ENCODE data around the gene SMIM44.

Gene SMIM44

DNA sequence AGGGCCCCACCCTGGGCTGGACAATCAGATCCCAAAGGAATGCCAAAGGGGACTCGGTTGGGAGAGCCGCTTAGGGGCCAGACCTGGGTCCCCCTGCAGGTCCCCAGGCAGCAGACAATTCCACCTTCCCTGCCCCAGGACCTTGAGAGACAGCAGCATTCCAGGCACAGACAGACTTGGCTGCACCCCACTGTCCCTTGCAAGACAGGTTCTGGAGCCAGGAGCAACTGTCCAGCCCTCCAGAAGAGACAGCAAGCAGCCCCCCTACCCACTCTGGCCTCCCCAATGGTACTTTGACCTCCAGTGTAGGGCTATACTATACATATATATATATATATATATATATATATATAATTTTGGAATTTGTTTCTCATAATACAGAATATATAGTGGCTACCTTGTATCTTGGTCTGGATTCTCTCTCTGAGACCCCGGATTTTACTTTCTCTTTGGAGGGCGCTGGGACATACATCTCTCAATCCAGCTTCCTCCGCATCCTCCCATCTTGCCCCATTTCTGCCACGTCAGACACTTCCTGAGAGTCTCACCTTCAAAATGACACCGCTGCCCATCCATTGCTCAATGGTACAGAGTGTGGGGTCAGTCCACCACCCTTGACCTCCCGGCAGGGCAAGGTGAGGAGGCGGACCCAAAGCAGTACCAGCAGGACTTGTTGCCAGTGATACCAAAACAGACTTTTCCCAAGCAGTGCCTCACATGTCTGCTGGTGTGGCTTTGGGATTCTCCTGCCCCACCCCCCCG, 15.6 kb downstream of the SMIM44 start:
- TF ChIP-seq, protein P1, sequence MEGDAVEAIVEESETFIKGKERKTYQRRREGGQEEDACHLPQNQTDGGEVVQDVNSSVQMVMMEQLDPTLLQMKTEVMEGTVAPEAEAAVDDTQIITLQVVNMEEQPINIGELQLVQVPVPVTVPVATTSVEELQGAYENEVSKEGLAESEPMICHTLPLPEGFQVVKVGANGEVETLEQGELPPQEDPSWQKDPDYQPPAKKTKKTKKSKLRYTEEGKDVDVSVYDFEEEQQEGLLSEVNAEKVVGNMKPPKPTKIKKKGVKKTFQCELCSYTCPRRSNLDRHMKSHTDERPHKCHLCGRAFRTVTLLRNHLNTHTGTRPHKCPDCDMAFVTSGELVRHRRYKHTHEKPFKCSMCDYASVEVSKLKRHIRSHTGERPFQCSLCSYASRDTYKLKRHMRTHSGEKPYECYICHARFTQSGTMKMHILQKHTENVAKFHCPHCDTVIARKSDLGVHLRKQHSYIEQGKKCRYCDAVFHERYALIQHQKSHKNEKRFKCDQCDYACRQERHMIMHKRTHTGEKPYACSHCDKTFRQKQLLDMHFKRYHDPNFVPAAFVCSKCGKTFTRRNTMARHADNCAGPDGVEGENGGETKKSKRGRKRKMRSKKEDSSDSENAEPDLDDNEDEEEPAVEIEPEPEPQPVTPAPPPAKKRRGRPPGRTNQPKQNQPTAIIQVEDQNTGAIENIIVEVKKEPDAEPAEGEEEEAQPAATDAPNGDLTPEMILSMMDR (IDR thresholded peaks at IDR 0.05; ENCODE audit: insufficient read depth, missing control alignments) = no peak
- DNase-seq (ENCODE audit: insufficient read length, low spot score) = no peak
- no peak for FAIRE-seq

DNA sequence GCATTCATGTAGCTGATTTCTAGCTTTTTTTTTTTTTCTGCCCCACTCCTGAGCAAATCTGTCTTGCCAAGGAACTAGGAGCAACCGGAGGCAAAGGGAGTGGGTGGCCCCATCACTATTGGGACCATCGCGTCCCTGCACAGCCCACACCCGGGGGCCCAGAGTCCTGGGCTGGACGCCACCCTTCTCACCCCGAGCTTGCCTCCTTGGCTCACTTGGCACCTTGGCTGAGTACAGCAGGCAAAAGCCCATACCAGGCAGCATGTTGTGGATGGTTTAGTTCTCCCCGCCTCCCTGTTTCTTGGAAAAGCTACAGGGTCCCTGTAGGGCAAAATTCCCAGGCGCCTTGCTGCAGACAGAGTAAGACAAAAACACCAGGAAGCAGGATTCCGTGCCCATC, 16.6 kb downstream of the SMIM44 start:
- TF ChIP-seq, protein P1 (IDR thresholded peaks at IDR 0.05; ENCODE audit: insufficient read depth, missing control alignments) = no peak
- FAIRE-seq (no peak), DNase-seq (ENCODE audit: insufficient read length, low spot score) (no peak)

DNA sequence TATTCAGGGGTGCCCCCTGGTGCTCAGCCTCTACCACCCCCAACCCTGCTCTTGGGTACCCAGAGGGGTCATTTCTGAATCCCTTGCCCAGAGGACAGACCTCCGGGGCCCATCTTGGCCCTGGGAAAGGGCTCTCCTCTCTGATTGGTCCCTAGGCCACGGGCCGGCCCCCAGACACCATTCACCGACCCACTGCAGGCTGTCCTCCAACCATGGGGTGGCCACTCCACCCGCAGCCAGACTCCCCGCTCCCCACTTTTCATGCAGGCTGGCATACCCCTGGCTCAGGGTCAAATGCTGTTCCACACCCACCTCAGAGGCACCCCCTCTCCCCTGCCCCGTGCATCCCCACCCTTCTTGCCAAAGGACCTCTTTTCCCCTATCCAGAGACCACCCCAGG, 17.7 kb downstream of the SMIM44 start:
- FAIRE-seq = no peak
- TF ChIP-seq, protein P1 (IDR thresholded peaks at IDR 0.05; ENCODE audit: insufficient read depth, missing control alignments) = no peak
- DNase-seq (ENCODE audit: insufficient read length, low spot score) = no peak

DNA sequence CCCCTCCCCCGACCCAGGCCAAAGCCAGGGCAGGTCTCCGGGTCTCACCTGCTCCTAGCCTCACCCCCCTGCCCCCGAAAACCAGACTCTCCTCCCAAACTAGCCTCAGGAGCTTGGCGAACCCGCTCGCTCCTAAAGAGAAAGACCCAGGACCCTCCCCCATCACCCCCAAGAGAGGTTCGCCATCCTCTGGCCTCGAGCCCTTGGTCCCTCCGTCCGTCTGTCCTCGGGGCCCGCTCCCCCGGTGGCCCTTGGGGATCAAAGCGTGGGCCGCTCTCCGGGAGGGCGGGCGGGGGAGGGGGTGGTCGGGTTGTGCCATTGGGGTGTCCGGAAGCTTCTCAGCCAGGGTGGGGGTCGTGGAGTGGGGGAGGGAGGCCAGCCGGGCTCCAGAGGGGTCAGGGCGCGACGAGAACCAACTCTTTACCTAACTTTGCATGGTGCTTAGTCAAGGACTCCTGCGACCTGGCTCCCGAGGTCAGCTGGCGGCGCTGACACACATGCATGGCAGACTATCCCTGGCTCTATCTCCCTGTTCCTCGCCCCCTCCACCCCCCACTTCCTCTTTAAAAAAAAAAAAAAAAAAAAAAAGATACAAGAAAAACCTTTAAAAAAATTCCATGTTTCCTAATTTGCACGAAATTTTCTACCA, 18.5 kb downstream of the SMIM44 start:
- TF ChIP-seq, protein P1 (IDR thresholded peaks at IDR 0.05; ENCODE audit: insufficient read depth, missing control alignments) = no peak
- FAIRE-seq (no peak), DNase-seq (ENCODE audit: insufficient read length, low spot score) (no peak)

DNA sequence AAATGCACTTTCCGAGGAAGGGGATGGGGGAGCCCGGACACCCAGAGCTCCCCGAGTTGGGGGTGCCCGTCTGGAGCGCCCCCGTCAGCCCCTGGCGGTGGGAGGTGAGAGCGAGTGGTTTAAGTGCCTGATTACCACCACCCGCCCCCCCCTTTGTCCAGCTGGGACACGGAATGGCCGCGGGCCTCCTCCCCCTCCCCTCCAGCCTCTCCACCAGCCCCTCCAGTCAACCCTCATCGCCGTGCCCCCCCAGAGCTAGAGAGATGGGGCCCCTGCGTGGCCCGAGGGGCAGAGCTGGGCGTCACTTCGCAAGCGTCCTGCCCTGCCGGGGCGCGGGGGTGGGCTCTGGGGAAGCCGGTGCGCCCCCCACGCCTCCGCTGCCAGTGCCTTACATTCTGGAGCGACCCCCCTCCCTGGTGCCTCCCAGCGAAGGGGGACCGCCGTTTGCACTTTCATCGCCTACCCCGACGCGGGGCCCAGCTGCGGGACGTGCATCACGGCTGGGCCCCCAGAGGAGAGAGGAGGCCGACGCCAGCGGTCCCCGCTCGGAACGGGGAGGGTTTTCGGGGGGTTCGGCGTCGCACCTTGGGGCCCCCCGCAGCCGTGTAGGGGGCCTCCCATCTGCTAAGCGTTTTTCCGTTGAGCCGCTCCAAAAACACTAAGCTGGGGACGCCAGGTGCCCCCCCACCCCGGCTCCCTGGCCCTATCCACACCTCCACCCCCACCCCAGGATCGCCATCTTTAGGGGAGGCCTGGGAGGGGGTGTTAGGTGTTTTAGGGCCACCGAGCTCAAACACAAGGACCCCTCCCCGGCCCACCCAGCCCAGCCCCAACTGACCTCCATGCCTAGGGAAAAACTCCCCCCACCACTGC, 19.3 kb downstream of the SMIM44 start:
- FAIRE-seq = no peak
- TF ChIP-seq, protein P1 (IDR thresholded peaks at IDR 0.05; ENCODE audit: insufficient read depth, missing control alignments) = no peak
- no peak for DNase-seq (ENCODE audit: insufficient read length, low spot score)

DNA sequence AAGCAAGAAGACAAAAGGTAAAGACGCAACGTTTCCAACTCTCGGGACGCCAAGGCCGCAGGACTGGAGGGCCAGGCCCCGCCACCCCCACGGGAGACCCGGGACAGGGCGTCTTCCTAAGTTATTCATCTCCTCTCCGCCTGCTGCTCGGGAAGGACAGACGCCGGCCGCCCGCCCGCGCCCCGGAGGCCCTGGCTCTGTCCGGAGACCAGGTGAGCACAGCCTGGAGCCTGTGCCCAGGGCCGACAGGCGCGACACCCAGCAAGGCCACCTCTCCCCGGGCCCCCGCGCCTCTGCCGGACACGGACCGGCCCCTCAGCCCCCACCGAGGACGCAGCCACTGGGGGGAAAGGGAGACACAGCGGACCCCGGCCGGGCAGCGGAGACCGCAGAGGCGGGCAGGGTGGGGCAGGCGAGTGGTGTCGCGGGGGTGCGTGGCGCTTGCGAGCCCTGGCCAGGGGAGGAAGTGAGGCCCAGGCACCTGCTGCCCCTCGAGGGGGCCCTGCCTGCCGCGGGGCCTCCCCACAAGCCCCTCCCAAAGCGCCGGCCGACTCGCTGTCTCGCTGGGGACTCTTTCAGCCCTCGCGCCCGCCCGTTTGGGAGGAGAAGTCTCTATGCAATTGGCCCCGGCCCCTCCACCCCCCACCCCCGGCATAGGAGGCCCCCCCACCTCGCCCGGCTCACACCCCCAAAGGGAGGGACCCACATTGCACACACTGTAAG, 20.1 kb downstream of the SMIM44 start:
- DNase-seq (ENCODE audit: insufficient read length, low spot score) (no peak), FAIRE-seq (no peak)
- TF ChIP-seq, protein P1 (IDR thresholded peaks at IDR 0.05; ENCODE audit: insufficient read depth, missing control alignments) = no peak
